CD4-positive, alpha-beta memory T cell (primary cell): Measurements from ENCODE around the gene SMIM23. TPM values are rescaled to one million over a fixed set of nuclear protein-coding genes. Genes with fewer than 3 reads are reported as not detected.

Source experiments
- CTCF ChIA-PET: fragments of 350-600 bp; sonication (Branson Sonifier 250); formaldehyde crosslinking; loops from one replicate; lab custom pipeline; 2021; ENCODE audit warnings: inconsistent platforms; ENCODE audit not compliant: partially characterized antibody; lab: Charles Lee
- POLR2A ChIA-PET: fragments of 350-600 bp; sonication (Branson Sonifier 250); formaldehyde crosslinking; loops from one replicate; lab custom pipeline; 2021; ENCODE audit not compliant: partially characterized antibody; lab: Charles Lee
- DNase-seq, 5 donors: peaks; one replicate each; pipeline versions ENCODE4 v3.0.0 to v3.0.0-alpha.2; 2020 to 2022; ENCODE audit warnings: mixed read lengths in 1 of 5
- H3K27ac ChIP-seq: one replicate; pipeline ENCODE4 v1.7.0; 2013; ENCODE audit warnings: low read depth, low read length
- H3K27me3 ChIP-seq: 2 replicates; pipeline ENCODE4 v1.7.0; 2013; ENCODE audit warnings: mild to moderate bottlenecking, low read length, moderate library complexity; ENCODE audit not compliant: insufficient read depth
- H3K36me3 ChIP-seq: 2 replicates; pipeline ENCODE4 v1.7.0; 2013; ENCODE audit warnings: mild to moderate bottlenecking, low read length, moderate library complexity; ENCODE audit not compliant: insufficient read depth
- H3K4me1 ChIP-seq: 2 replicates; pipeline ENCODE4 v1.7.0; 2013; ENCODE audit warnings: mild to moderate bottlenecking, low read length, moderate library complexity; ENCODE audit not compliant: insufficient read depth
- H3K4me3 ChIP-seq, 2 donors: one replicate each; pipeline ENCODE4 v1.7.0; 2013; ENCODE audit warnings: low read length in 2 of 2, mild to moderate bottlenecking in 1 of 2
- H3K9me3 ChIP-seq, 2 donors: one replicate each; pipeline ENCODE4 v1.7.0; 2013; ENCODE audit warnings: low read length in 2 of 2, control low read depth in 1 of 2; ENCODE audit not compliant: control insufficient read depth in 1 of 2
- H3K27ac Mint-ChIP-seq, 7 donors: one replicate each; pipeline ENCODE4 v1.8.0; 2020 to 2021; ENCODE audit warnings: mixed read lengths in 7 of 7, mild to moderate bottlenecking in 6 of 7, inconsistent platforms in 3 of 7, moderate library complexity in 3 of 7
- H3K27me3 Mint-ChIP-seq, 2 donors: one replicate each; pipeline ENCODE4 v1.8.0; 2020 to 2021; ENCODE audit warnings: mixed read lengths in 2 of 2
- H3K36me3 Mint-ChIP-seq, 2 donors: one replicate each; pipeline ENCODE4 v1.8.0; 2020 to 2021; ENCODE audit warnings: mixed read lengths in 2 of 2, inconsistent platforms in 1 of 2, mild to moderate bottlenecking in 1 of 2
- H3K4me1 Mint-ChIP-seq, 4 donors: one replicate each; pipeline ENCODE4 v1.8.0; 2020 to 2021; ENCODE audit warnings: mixed read lengths in 4 of 4, mild to moderate bottlenecking in 1 of 4
- H3K4me3 Mint-ChIP-seq, 8 donors: one replicate each; pipeline ENCODE4 v1.8.0; 2020 to 2021; ENCODE audit warnings: mixed read lengths in 8 of 8, mild to moderate bottlenecking in 7 of 8, moderate library complexity in 6 of 8, inconsistent platforms in 3 of 8
- H3K9me3 Mint-ChIP-seq, 8 donors: one replicate each; pipeline ENCODE4 v1.8.0; 2020 to 2021; ENCODE audit warnings: mixed read lengths in 8 of 8, mild to moderate bottlenecking in 5 of 8, inconsistent platforms in 3 of 8, moderate library complexity in 1 of 8
- intact Hi-C: fragments of 100-400 bp; cut with micrococcal nuclease; formaldehyde crosslinking; loops from one replicate; pipeline ENCODE4 v1.15.1; 2023
- polyA plus RNA-seq, 2 donors: library from polyadenylated mRNA; unstranded; fragments of 300-500 nt; fragmentation: Illumina TruSeq; gene quantifications; one replicate each; pipeline ENCODE4 v1.2.3, GENCODE V29; 2021
- total RNA-seq, 2 experiments: library from RNA; stranded (reverse); gene quantifications; one replicate each; pipeline ENCODE4 v1.2.3, GENCODE V29; 2021

Gene SMIM23
- total and polyA plus RNA-seq, 4 experiments from 2014 or later = not detected

GRCh38 chr5:171789353-171789752, 3.7 kb downstream of the SMIM23 start:
- Mint-ChIP-seq H3K4me3 (no peak overlapping the region), H3K9me3 (peaks cover 0 to 4% (median 0%) of the 10 kb centered on the region in 8 donors), H3K27ac (no peak overlapping the region), H3K36me3 (no peaks in the 10 kb centered on the region), H3K27me3 (peaks cover 7 to 20% of the 10 kb centered on the region in 2 donors), H3K4me1 (no peaks in the 10 kb centered on the region)
- intact Hi-C loops = no loop called here
- H3K4me1 ChIP-seq = no peaks in the 10 kb centered on the region
- ChIA-PET CTCF (no interaction called here), POLR2A (no interaction called here)
- no peaks in the 10 kb centered on the region for H3K36me3 ChIP-seq
- H3K27me3 ChIP-seq = no peaks in the 10 kb centered on the region
- H3K27ac ChIP-seq = no peak overlapping the region
- no peaks in the 10 kb centered on the region for H3K9me3 ChIP-seq
- no peak overlapping the region for H3K4me3 ChIP-seq
- no peak for DNase-seq

GRCh38 chr5:171790408-171790807, 4.8 kb downstream of the SMIM23 start:
- H3K4me3 Mint-ChIP-seq = no peak overlapping the region
- Histone ChIP-seq H3K9me3 (no peaks in the 10 kb centered on the region), H3K27me3 (no peaks in the 10 kb centered on the region), H3K4me1 (no peaks in the 10 kb centered on the region), H3K4me3 (no peak overlapping the region), H3K36me3 (no peaks in the 10 kb centered on the region), H3K27ac (no peak overlapping the region)
- peaks cover 0 to 4% (median 0%) of the 10 kb centered on the region in 8 donors for H3K9me3 Mint-ChIP-seq
- DNase-seq = no peak
- H3K27me3 Mint-ChIP-seq = peaks cover 8 to 19% of the 10 kb centered on the region in 2 donors
- CTCF ChIA-PET = no interaction called here
- intact Hi-C loops = no loop called here
- H3K27ac Mint-ChIP-seq = no peak overlapping the region
- no peaks in the 10 kb centered on the region for H3K4me1 Mint-ChIP-seq
- POLR2A ChIA-PET = no interaction called here
- H3K36me3 Mint-ChIP-seq = no peaks in the 10 kb centered on the region

GRCh38 chr5:171794470-171794960, 8.9 kb downstream of the SMIM23 start:
- ChIA-PET CTCF (no interaction called here), POLR2A (no interaction called here)
- Mint-ChIP-seq H3K4me3 (no peak overlapping the region), H3K36me3 (no peaks in the 10 kb centered on the region), H3K9me3 (peaks cover 0 to 4% (median 0%) of the 10 kb centered on the region in 8 donors), H3K27me3 (peaks cover 7 to 17% of the 10 kb centered on the region in 2 donors), H3K27ac (no peak overlapping the region), H3K4me1 (no peaks in the 10 kb centered on the region)
- H3K4me1 ChIP-seq = no peaks in the 10 kb centered on the region
- intact Hi-C loops = no loop called here
- no peak overlapping the region for H3K4me3 ChIP-seq
- H3K27me3 ChIP-seq = no peaks in the 10 kb centered on the region
- no peaks in the 10 kb centered on the region for H3K36me3 ChIP-seq
- no peaks in the 10 kb centered on the region for H3K9me3 ChIP-seq
- no peak overlapping the region for H3K27ac ChIP-seq
- no peak for DNase-seq

GRCh38 chr5:171795381-171795780, 9.8 kb downstream of the SMIM23 start:
- no peaks in the 10 kb centered on the region for H3K36me3 ChIP-seq
- no peak overlapping the region for H3K27ac Mint-ChIP-seq
- H3K27ac ChIP-seq = no peak overlapping the region
- no peaks in the 10 kb centered on the region for H3K4me1 ChIP-seq
- H3K9me3 ChIP-seq = no peaks in the 10 kb centered on the region
- H3K27me3 ChIP-seq = no peaks in the 10 kb centered on the region
- POLR2A ChIA-PET = no interaction called here
- intact Hi-C loops = no loop called here
- DNase-seq = no peak
- H3K36me3 Mint-ChIP-seq = no peaks in the 10 kb centered on the region
- no peak overlapping the region for H3K4me3 Mint-ChIP-seq
- no peak overlapping the region for H3K4me3 ChIP-seq
- H3K9me3 Mint-ChIP-seq = peaks cover 0 to 4% (median 0%) of the 10 kb centered on the region in 8 donors
- H3K27me3 Mint-ChIP-seq = peaks cover 5 to 13% of the 10 kb centered on the region in 2 donors
- no peaks in the 10 kb centered on the region for H3K4me1 Mint-ChIP-seq
- CTCF ChIA-PET = no interaction called here

GRCh38 chr5:171796436-171796835, 10.8 kb downstream of the SMIM23 start:
- H3K27me3 ChIP-seq = no peaks in the 10 kb centered on the region

GRCh38 chr5:171797543-171797942, 11.9 kb downstream of the SMIM23 start:
- Histone ChIP-seq H3K27ac (no peak overlapping the region), H3K36me3 (no peaks in the 10 kb centered on the region), H3K27me3 (no peaks in the 10 kb centered on the region), H3K9me3 (no peaks in the 10 kb centered on the region), H3K4me1 (no peaks in the 10 kb centered on the region), H3K4me3 (no peak overlapping the region)
- H3K4me3 Mint-ChIP-seq = no peak overlapping the region
- peaks cover 1 to 3% of the 10 kb centered on the region in 2 donors for H3K27me3 Mint-ChIP-seq
- ChIA-PET POLR2A (no interaction called here), CTCF (no interaction called here)
- intact Hi-C loops = no loop called here
- H3K9me3 Mint-ChIP-seq = peaks cover 0 to 1% (median 0%) of the 10 kb centered on the region in 8 donors
- H3K36me3 Mint-ChIP-seq = no peaks in the 10 kb centered on the region
- H3K4me1 Mint-ChIP-seq = no peaks in the 10 kb centered on the region
- no peak for DNase-seq
- no peak overlapping the region for H3K27ac Mint-ChIP-seq

More at GRCh38 chr5:171796436-171796835, 10.8 kb downstream of the SMIM23 start:
- ChIA-PET POLR2A (no interaction called here), CTCF (no interaction called here)
- H3K4me1 ChIP-seq = no peaks in the 10 kb centered on the region
- H3K9me3 ChIP-seq = no peaks in the 10 kb centered on the region
- Mint-ChIP-seq H3K9me3 (peaks cover 0 to 2% (median 0%) of the 10 kb centered on the region in 8 donors), H3K36me3 (no peaks in the 10 kb centered on the region), H3K27ac (no peak overlapping the region), H3K27me3 (peaks cover 2 to 5% of the 10 kb centered on the region in 2 donors), H3K4me3 (no peak overlapping the region), H3K4me1 (no peaks in the 10 kb centered on the region)
- DNase-seq = no peak
- intact Hi-C loops = no loop called here
- no peaks in the 10 kb centered on the region for H3K36me3 ChIP-seq
- no peak overlapping the region for H3K4me3 ChIP-seq
- no peak overlapping the region for H3K27ac ChIP-seq

- Histone ChIP-seq H3K9me3 (no peaks in the 10 kb centered on the region), H3K4me3 (no peak overlapping the region), H3K36me3 (no peaks in the 10 kb centered on the region), H3K4me1 (no peaks in the 10 kb centered on the region), H3K27me3 (no peaks in the 10 kb centered on the region), H3K27ac (no peak overlapping the region)
- H3K4me1 Mint-ChIP-seq = no peaks in the 10 kb centered on the region
- intact Hi-C loops = no loop called here
- H3K27ac Mint-ChIP-seq = no peak overlapping the region
- DNase-seq = no peak
- H3K27me3 Mint-ChIP-seq = peaks cover 1 to 5% of the 10 kb centered on the region in 2 donors
- H3K4me3 Mint-ChIP-seq = no peak overlapping the region
- ChIA-PET CTCF (no interaction called here), POLR2A (no interaction called here)
- H3K9me3 Mint-ChIP-seq = peaks cover 0 to 1% (median 0%) of the 10 kb centered on the region in 8 donors
- no peaks in the 10 kb centered on the region for H3K36me3 Mint-ChIP-seq
Measured at GRCh38 chr5:171798418-171798817, 12.8 kb downstream of the SMIM23 start.
